Astrocyte of the cerebellum (primary cell): ENCODE measurements around the gene KLRK1.
"Not testable (repeated sequence)": the region's sequence is repeated elsewhere in the genome, so short reads cannot be mapped to it uniquely, and the experiment has no call there.

Experiments used
- DNase-seq: peaks from one replicate; pipeline ENCODE4 v3.0.0-alpha.2; 2011; ENCODE audit warnings: low read depth
- H3K4me3 ChIP-seq: 2 replicates; pipeline ENCODE4 v1.5.1; 2011; ENCODE audit warnings: mild to moderate bottlenecking, low read depth, low read length, moderate library complexity
- CTCF ChIP-seq: IDR thresholded peaks from 2 replicates; pipeline ENCODE4 v1.5.1; 2012; ENCODE audit warnings: low read length, low read depth, moderate library complexity, mild to moderate bottlenecking; ENCODE audit errors: missing control alignments
- in situ Hi-C: cut with HindIII; loops from 2 replicates; pipeline ENCODE4 v1.10.0; 2017; ENCODE audit warnings: low sequenced_read_pairs

KLRK1 gene

GRCh38 chr12:10389904-10390303, at the start of gene KLRK1:
KLRK1 (minus strand) TSS chr12:10390041; CDS start chr12:10388810, 1,231 bp downstream.
- DNase-seq: no peak
- in situ Hi-C loops: no loop called here
- no peak within 1 kb of the TSS for H3K4me3 ChIP-seq
- TF ChIP-seq CTCF: no peak

GRCh38 chr12:10437601-10438000, 47.8 kb upstream of the KLRK1 start:
- in situ Hi-C loops, DNase-seq, H3K4me3 ChIP-seq: not testable (repeated sequence)

- DNase-seq, in situ Hi-C loops, H3K4me3 ChIP-seq: not testable (repeated sequence)
These were observed 46.0 kb upstream of the KLRK1 start, which contains the start of gene KLRC2 for GRCh38 chr12:10435816-10436215. KLRC2 (minus strand) TSS chr12:10436010; CDS start chr12:10435986, 24 bp downstream.

- DNase-seq: peak; percentile 22
- in situ Hi-C loops, H3K4me3 ChIP-seq: not testable (repeated sequence)
These were observed 40.8 kb upstream of the KLRK1 start for GRCh38 chr12:10430623-10431022.

GRCh38 chr12:10425938-10426337, 36.1 kb upstream of the KLRK1 start:
- in situ Hi-C loops, DNase-seq, H3K4me3 ChIP-seq: not testable (repeated sequence)

GRCh38 chr12:10424260-10424899, 34.5 kb upstream of the KLRK1 start:
- H3K4me3 ChIP-seq, in situ Hi-C loops, DNase-seq: not testable (repeated sequence)

GRCh38 chr12:10422159-10422558, 32.3 kb upstream of the KLRK1 start:
- DNase-seq, H3K4me3 ChIP-seq, in situ Hi-C loops: not testable (repeated sequence)

GRCh38 chr12:10420334-10420733, 30.5 kb upstream of the KLRK1 start, which contains the start of gene KLRC3:
KLRC3 (minus strand) TSS chr12:10420595; CDS start chr12:10420550, 45 bp downstream.
- H3K4me3 ChIP-seq, in situ Hi-C loops, DNase-seq: not testable (repeated sequence)

- in situ Hi-C loops: no loop called here
- no peak for TF ChIP-seq CTCF
- no peak for DNase-seq
- H3K4me3 ChIP-seq: no peak within 1 kb of the TSS
These were observed 19.6 kb upstream of the KLRK1 start, which contains the start of gene KLRC4 for GRCh38 chr12:10409392-10409791. KLRC4 (minus strand) TSS chr12:10409757; CDS start chr12:10409575, 182 bp downstream.

- DNase-seq: no peak
- H3K4me3 ChIP-seq: no peak overlapping the region
- in situ Hi-C loops: no loop called here
- no peak for TF ChIP-seq CTCF
These were observed 19.0 kb upstream of the KLRK1 start for GRCh38 chr12:10408842-10409241.
